Measurements from ENCODE around the gene MIS18A. TPM values are rescaled to one million over a fixed set of nuclear protein-coding genes. Genes with fewer than 3 reads are reported as not detected.

Gene MIS18A, protein sequence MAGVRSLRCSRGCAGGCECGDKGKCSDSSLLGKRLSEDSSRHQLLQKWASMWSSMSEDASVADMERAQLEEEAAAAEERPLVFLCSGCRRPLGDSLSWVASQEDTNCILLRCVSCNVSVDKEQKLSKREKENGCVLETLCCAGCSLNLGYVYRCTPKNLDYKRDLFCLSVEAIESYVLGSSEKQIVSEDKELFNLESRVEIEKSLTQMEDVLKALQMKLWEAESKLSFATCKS
- 10 to 100 TPM; 21.5 to 35.3 TPM for total RNA-seq

DNA sequence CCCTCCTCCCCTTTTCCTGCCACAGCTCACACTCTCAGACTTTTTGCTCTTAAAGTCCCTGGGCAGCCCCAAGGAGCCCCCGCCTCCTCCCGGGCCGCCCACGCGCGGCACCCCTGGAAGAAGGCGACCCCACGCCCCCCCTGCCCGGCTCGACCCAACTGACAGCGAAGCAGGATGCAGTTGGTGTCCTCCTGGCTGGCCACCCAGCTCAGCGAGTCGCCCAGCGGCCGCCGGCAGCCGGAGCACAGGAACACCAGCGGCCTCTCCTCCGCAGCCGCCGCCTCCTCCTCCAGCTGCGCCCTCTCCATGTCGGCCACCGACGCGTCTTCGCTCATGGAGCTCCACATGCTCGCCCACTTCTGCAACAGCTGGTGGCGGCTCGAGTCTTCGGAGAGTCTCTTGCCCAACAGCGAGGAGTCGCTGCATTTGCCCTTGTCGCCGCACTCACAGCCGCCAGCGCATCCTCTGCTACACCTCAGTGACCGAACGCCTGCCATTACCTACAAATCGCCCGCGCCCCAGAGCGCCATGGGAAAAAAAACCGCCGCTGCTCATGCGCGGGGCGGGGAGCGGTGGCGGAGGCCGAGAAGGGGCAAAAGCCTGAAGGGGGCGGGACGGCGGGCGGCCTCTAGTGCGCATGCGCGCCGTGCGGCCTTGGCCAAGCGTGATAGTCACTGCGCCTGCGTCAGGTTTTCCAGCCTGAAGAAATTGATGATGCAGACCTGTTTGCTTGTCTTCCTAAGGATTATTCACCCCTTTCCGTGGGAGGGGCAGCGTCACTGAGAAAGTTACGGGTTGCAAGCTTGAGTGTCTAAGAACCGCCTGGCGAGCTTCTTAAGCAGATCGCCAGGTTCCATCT lies at the start of gene MIS18A:
MIS18A (minus strand) TSS at position 532 of the 859 bp plus-strand sequence; CDS start at position 497, 35 bp downstream.
- Mint-ChIP-seq H3K36me3 (ENCODE audit: low read depth) (peaks cover 6% of the 10 kb centered on the region), H3K9me3 (ENCODE audit: low read depth) (no peaks in the 10 kb centered on the region)
- CTCF ChIA-PET: interaction anchor here (0.7 to 1.3 kb wide), 2 partner anchors 12 to 153 kb away, joined by 3 read pairs; no protein-coding TSS in a partner anchor

DNA sequence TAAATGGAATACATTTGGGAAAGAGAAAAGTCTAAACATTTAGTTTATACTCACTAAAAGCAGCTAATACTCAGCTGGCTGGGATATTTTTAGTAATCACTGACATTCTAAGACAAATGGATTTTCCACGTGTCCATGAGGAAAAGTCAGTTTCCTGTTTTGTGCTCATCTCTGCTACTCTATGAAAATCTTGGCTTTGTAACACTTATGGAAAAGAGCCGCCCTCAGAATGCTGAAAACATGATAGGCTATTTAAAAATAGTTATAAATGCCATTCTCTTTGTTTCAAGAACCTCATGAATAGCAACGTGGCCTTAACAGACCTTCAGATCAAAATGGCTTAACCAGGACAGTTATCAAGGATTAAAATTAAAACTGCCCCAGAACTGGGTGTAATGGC lies 49.7 kb upstream of the MIS18A start:
- ATAC-seq (no peak), DNase-seq (no peak)
- Mint-ChIP-seq H3K9me3 (ENCODE audit: low read depth) (no peaks in the 10 kb centered on the region), H3K27ac (no peak overlapping the region), H3K4me1 (peaks cover 9% of the 10 kb centered on the region), H3K4me3 (no peak overlapping the region), H3K27me3 (no peaks in the 10 kb centered on the region), H3K36me3 (ENCODE audit: low read depth) (peaks cover 90% of the 10 kb centered on the region)
- ChIA-PET POLR2A (no interaction called here), CTCF (no interaction called here)
- intact Hi-C loops (cut with DNase I, micrococcal nuclease): no loop called here

More for the DNA sequence above, at the start of gene MIS18A:
- POLR2A ChIA-PET: interaction anchor here (0.6 to 1.0 kb wide), 7 partner anchors 62 to 974 kb away, joined by 3 to 7 read pairs (median 4); partner anchors contain the start of gene SYNJ1
- intact Hi-C loops (cut with DNase I, micrococcal nuclease): loop anchor here (1.0 to 5.0 kb wide), 11 partner anchors 115 to 620 kb away; partner anchors contain the start of genes CFAP298 (in 2 of the 2), HUNK (in 1 of the 2), SCAF4 (in 1 of the 2) and SOD1 (in 1 of the 2)
- peak; percentile 98 for DNase-seq
- Mint-ChIP-seq H3K27ac (peak within 1 kb of the TSS; percentile 84), H3K4me3 (peak within 1 kb of the TSS; percentile 86), H3K27me3 (no peaks in the 10 kb centered on the region), H3K4me1 (peaks cover 17% of the 10 kb centered on the region)
- peak; percentile 90 for ATAC-seq

DNA sequence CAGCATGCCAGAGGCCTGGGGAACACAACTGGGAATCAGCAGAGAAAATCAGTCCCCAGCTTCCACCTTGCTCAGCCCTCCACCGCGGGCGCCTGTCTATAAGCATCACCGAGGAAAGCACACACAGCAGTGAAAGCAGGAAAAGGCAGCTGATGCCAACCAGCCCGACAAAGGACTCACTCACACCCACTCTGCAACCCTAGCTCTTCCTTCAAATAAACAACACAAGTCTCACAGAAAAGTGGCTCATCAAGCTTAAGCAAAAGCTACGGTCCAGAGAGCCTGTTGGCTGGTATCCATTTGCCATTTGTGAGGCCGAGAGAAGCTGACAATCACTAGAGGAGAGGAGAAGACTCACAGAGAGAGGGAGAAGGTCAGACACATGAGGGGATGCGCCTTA lies 46.9 kb upstream of the MIS18A start:
- no peak overlapping the region for H3K27ac Mint-ChIP-seq

DNA sequence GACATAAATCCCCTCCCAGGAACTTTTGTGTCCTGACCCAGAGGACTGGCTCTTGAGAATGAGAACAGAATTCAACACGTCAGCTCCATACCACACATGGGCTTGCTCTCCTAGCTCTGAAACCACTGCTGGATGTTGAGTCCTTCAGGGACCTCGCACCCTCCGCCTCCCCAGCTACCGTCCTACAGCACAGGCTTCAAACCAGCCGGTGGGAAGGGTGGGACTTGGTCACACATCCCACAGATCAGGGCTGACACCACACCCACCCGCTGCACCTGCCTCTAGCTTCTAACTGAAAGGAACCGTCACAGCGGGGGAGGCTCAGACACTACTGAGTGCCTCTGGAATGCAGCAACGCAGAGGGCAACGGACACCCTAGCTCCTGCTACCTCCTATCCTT lies 43.8 kb upstream of the MIS18A start:
- ChIA-PET CTCF (interaction anchor here (0.8 kb wide), 1 partner anchor 11 kb away, joined by 4 read pairs; no protein-coding TSS in a partner anchor), POLR2A (no interaction called here)
- Mint-ChIP-seq H3K27ac (no peak overlapping the region), H3K4me3 (no peak overlapping the region), H3K36me3 (ENCODE audit: low read depth) (peaks cover 72% of the 10 kb centered on the region), H3K4me1 (peaks cover 7% of the 10 kb centered on the region), H3K9me3 (ENCODE audit: low read depth) (no peaks in the 10 kb centered on the region), H3K27me3 (no peaks in the 10 kb centered on the region)
- DNase-seq: no peak
- intact Hi-C loops (cut with DNase I, micrococcal nuclease): no loop called here
- ATAC-seq: no peak

More for the DNA sequence above, 46.9 kb upstream of the MIS18A start:
- ATAC-seq (no peak), DNase-seq (no peak)
- Mint-ChIP-seq H3K4me3 (no peak overlapping the region), H3K9me3 (ENCODE audit: low read depth) (no peaks in the 10 kb centered on the region), H3K4me1 (peaks cover 9% of the 10 kb centered on the region), H3K36me3 (ENCODE audit: low read depth) (peaks cover 78% of the 10 kb centered on the region), H3K27me3 (no peaks in the 10 kb centered on the region)
- intact Hi-C loops (cut with DNase I, micrococcal nuclease): no loop called here
- ChIA-PET CTCF (interaction anchor here (0.6 to 1.4 kb wide), 2 partner anchors 13 to 1161 kb away, joined by 3 read pairs; no protein-coding TSS in a partner anchor), POLR2A (no interaction called here)

DNA sequence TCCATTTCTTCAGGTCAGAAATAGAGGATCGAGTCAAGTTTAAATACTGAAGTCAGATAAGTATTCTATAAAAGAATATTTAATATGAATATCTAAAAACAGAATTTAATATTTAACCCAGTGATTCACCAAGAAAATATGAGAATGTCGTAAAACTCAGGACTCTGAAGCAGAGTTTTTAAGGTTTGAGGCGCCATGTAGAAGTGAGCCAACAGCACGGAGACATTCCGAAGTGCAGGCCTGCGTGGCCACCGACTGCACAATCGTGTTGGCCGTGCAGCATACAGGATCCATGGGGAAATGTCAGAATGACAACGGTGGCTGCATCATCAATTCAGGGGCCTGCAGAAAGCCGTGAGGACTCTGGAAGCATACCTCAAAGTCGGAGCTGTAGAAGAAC lies 43.3 kb upstream of the MIS18A start:
- peaks cover 72% of the 10 kb centered on the region for H3K36me3 Mint-ChIP-seq (ENCODE audit: low read depth)
- ChIA-PET POLR2A (no interaction called here), CTCF (no interaction called here)

DNA sequence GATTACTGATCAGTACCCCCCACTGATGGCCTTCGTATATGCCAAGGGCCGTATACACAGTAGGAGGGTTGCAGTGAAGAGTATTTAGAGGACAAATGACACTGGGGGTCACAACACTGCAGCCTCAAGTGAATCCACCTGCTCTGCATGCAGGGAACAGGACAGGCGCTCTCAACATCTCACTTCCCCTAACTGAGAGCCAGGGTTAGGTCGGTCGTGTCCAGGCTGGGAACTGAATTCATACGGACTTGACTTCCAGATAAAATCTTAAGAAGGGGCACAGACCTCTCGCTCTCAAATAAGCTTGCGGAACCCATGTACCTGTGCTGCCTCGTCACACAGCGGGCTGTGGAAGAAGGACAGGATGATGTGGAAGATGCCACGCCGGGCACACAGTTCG lies 42.6 kb upstream of the MIS18A start:
- no peaks in the 10 kb centered on the region for H3K9me3 Mint-ChIP-seq (ENCODE audit: low read depth)
- H3K4me3 Mint-ChIP-seq: no peak overlapping the region
- DNase-seq (no peak), ATAC-seq (no peak)
- ChIA-PET CTCF (no interaction called here), POLR2A (no interaction called here)
- H3K27ac Mint-ChIP-seq: no peak overlapping the region
- H3K27me3 Mint-ChIP-seq: no peaks in the 10 kb centered on the region
- peaks cover 67% of the 10 kb centered on the region for H3K36me3 Mint-ChIP-seq (ENCODE audit: low read depth)
- intact Hi-C loops (cut with DNase I, micrococcal nuclease): no loop called here
- peaks cover 2% of the 10 kb centered on the region for H3K4me1 Mint-ChIP-seq

More for the DNA sequence above, 43.3 kb upstream of the MIS18A start:
- Mint-ChIP-seq H3K27me3 (no peaks in the 10 kb centered on the region), H3K4me3 (no peak overlapping the region), H3K27ac (no peak overlapping the region), H3K9me3 (ENCODE audit: low read depth) (no peaks in the 10 kb centered on the region), H3K4me1 (peaks cover 7% of the 10 kb centered on the region)
- intact Hi-C loops (cut with DNase I, micrococcal nuclease): no loop called here
- no peak for DNase-seq
- ATAC-seq: no peak

DNA sequence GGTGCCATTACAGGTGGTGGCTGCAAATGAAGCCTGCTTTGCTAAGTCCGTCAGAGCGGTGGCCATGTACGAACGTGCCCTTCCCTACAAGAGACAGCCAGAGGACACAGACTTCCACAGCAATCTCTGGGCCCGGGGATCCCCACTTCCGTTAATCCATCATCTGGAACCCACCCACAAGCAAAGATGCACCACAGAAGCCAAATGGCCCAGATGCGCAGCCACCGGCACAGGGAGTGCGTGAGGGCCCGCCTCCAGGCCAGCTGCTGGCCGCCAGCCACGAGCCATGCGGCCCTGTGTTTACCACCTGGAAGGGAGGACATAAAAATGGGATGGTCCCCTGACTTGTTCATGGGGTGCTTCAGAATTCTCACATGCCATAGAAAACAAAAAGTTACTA lies 41.9 kb upstream of the MIS18A start:
- ChIA-PET CTCF (no interaction called here), POLR2A (no interaction called here)
- H3K4me1 Mint-ChIP-seq: peaks cover under 1% of the 10 kb centered on the region
- peaks cover 66% of the 10 kb centered on the region for H3K36me3 Mint-ChIP-seq (ENCODE audit: low read depth)
- no peaks in the 10 kb centered on the region for H3K27me3 Mint-ChIP-seq
- intact Hi-C loops (cut with DNase I, micrococcal nuclease): no loop called here
- no peak overlapping the region for H3K4me3 Mint-ChIP-seq
- H3K27ac Mint-ChIP-seq: no peak overlapping the region
- no peaks in the 10 kb centered on the region for H3K9me3 Mint-ChIP-seq (ENCODE audit: low read depth)
- ATAC-seq: no peak
- DNase-seq: no peak

DNA sequence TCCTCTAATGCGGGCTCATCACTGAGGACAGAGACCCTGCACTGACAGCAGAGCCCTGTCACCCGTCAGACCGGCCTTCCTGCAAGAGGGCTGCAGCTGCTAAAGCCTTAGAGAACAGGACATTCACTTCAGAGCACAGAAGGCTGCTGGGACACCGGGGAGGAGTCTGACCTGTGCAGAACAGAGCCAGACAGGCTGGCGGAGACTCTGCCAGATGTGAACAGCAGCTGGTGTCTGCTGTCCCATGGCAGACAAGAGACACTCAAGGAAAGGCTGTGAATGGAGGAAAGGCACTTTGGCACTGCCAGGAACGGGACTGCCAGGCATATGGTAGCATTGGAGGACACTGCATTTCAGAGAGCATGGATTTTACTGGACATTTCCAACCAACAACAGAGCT lies 41.2 kb upstream of the MIS18A start:
- DNase-seq (no peak), ATAC-seq (no peak)
- no peaks in the 10 kb centered on the region for H3K9me3 Mint-ChIP-seq (ENCODE audit: low read depth)
- POLR2A ChIA-PET: no interaction called here
- peaks cover 59% of the 10 kb centered on the region for H3K36me3 Mint-ChIP-seq (ENCODE audit: low read depth)
- CTCF ChIA-PET: no interaction called here
- intact Hi-C loops (cut with DNase I, micrococcal nuclease): no loop called here
- H3K27ac Mint-ChIP-seq: no peak overlapping the region
- no peak overlapping the region for H3K4me3 Mint-ChIP-seq
- H3K4me1 Mint-ChIP-seq: no peaks in the 10 kb centered on the region
- no peaks in the 10 kb centered on the region for H3K27me3 Mint-ChIP-seq

DNA sequence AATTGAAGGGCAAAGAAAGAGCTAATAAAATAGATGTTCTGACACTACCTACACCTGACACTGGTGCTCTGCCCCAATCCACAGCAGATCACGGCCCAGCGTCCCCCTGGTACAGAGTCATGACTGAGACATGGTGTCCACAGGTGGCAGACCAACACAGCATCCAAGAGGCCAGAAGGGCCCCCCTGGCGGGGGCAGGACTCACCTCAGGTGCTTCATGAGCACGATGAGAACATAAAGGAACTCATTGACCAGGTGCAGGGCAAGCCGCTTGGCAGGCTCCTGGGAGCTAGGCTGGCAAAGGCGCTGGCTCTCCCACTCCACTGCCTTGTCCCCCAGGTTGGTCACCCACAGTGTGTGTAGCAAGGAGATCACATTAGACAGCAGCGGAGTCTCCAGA lies 40.2 kb upstream of the MIS18A start:
- CTCF ChIA-PET: no interaction called here

DNA sequence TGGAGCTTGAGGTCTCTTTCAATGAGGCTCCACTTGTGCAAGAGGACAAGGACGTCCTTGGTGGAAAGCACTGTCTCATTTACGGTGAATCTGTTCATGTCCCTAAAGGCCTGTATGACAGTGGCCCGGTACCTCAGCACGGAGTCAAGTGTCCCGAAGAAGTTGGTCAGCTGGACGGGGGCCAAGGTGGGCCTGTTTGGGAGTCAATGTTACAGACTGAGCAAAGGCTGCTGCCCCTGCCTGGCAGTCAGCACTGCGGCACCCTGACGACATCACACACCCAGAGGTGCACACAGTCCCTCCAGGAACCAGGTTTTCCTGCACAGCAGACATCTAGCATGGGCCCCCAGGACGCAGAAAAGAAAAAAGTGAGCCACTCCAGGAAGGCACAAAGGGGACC lies 38.9 kb upstream of the MIS18A start:
- Mint-ChIP-seq H3K4me1 (no peaks in the 10 kb centered on the region), H3K27ac (no peak overlapping the region), H3K4me3 (no peak overlapping the region), H3K9me3 (ENCODE audit: low read depth) (no peaks in the 10 kb centered on the region), H3K36me3 (ENCODE audit: low read depth) (peaks cover 49% of the 10 kb centered on the region), H3K27me3 (no peaks in the 10 kb centered on the region)
- CTCF ChIA-PET: no interaction called here
- POLR2A ChIA-PET: no interaction called here
- DNase-seq (no peak), ATAC-seq (no peak)
- intact Hi-C loops (cut with DNase I, micrococcal nuclease): no loop called here

More for the DNA sequence above, 40.2 kb upstream of the MIS18A start:
- no peaks in the 10 kb centered on the region for H3K9me3 Mint-ChIP-seq (ENCODE audit: low read depth)
- ATAC-seq (no peak), DNase-seq (no peak)
- POLR2A ChIA-PET: no interaction called here
- no peak overlapping the region for H3K27ac Mint-ChIP-seq
- no peaks in the 10 kb centered on the region for H3K4me1 Mint-ChIP-seq
- peaks cover 53% of the 10 kb centered on the region for H3K36me3 Mint-ChIP-seq (ENCODE audit: low read depth)
- no peak overlapping the region for H3K4me3 Mint-ChIP-seq
- no peaks in the 10 kb centered on the region for H3K27me3 Mint-ChIP-seq
- intact Hi-C loops (cut with DNase I, micrococcal nuclease): no loop called here

DNA sequence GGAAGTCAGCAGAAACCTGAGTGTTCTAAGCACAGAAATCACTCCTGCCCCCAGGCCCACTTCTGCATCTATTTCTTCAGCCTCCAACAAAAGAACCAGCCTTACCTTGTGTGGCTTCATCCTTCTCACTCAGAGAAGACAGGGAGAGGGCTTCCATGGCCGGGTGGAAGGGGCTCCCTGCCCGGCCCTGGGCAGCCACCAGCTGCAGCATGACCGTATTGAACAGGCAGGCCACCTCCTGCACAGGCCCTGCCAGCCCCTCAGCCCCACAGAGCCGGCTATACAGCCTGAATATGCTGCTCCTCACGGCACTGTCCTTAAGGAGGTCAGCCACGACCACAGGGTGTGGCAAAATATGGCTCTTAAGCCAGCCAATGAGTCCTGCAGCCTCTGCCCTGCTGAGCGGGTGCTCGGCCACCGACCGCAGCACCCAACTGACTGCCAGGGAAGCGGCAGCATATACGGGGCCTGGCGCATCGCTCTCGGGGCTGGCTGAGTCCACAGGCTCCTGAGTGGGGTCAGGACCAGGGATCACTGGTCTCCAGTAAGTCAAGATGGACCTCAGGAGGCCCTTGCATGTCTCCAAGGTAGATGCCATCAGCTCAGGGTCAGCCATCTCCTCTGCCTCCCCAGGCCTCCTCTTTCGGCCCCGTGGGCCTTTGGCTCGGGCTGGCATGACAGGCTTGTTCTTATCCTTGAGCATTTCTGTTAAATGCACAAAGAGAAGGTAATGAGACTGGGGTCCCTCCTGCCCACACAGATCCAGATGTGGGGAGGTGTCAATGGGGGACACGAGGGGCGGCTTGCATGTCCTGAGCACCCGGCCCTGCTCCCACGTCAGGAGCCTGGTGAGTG lies 37.7 kb upstream of the MIS18A start:
- Mint-ChIP-seq H3K27ac (no peak overlapping the region), H3K4me1 (peaks cover under 1% of the 10 kb centered on the region), H3K36me3 (ENCODE audit: low read depth) (peaks cover 54% of the 10 kb centered on the region), H3K27me3 (no peaks in the 10 kb centered on the region), H3K4me3 (no peak overlapping the region), H3K9me3 (ENCODE audit: low read depth) (no peaks in the 10 kb centered on the region)
- CTCF ChIA-PET: no interaction called here
- DNase-seq (no peak), ATAC-seq (no peak)
- POLR2A ChIA-PET: interaction anchor here (0.6 kb wide), 1 partner anchor 612 kb away, joined by 3 read pairs; no protein-coding TSS in a partner anchor
- intact Hi-C loops (cut with DNase I, micrococcal nuclease): no loop called here

All from activated CD4-positive, alpha-beta T cell treated with anti-CD3 and anti-CD28 coated beads for 36 hours (primary cell).